HG03159 (cell line): ENCODE results near the gene USP32.
"Not testable (repeated sequence)": the region's sequence is repeated elsewhere in the genome, so short reads cannot be mapped to it uniquely, and the experiment has no call there.

Experiments
- ATAC-seq: cut with Tn5 transposase; IDR thresholded peaks from one replicate; pipeline ENCODE4 v1.9.1; 2021; ENCODE audit warnings: mild to moderate bottlenecking, moderate library complexity; ENCODE audit not compliant: unreplicated experiment

Gene USP32

DNA sequence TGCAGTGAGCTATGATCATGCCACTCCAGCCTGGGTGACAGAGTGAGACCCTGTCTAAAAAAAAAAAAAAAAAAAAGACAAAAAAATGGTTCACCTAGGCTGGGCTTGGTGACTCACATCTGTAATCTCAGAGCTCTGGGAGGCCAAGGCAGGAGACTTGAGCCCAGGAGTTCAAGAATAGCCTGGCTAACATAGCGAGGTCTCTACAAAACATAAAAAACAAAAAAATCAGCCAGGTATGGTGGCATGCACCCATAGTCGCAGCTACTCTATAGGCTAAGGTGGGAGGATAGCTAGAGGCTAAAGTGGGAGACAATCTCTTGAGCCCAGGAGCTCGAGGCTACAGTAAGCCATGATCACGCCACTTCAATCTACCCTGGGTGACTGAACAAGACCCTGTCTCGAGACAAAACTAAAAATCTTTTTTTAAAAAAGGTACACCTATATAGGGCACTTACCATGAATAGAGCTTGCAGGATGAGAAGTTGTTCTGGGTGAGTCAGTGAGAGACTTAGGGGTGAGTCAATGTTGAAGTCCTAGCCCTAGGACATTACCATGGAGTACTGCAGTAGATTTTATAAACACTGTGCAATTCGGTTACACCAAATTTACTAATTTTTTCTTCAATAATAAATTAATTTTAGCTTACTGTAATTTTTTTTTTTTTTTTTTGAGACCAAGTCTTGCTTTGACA is 19.0 kb downstream of the USP32 start:
- ATAC-seq = no peak

DNA sequence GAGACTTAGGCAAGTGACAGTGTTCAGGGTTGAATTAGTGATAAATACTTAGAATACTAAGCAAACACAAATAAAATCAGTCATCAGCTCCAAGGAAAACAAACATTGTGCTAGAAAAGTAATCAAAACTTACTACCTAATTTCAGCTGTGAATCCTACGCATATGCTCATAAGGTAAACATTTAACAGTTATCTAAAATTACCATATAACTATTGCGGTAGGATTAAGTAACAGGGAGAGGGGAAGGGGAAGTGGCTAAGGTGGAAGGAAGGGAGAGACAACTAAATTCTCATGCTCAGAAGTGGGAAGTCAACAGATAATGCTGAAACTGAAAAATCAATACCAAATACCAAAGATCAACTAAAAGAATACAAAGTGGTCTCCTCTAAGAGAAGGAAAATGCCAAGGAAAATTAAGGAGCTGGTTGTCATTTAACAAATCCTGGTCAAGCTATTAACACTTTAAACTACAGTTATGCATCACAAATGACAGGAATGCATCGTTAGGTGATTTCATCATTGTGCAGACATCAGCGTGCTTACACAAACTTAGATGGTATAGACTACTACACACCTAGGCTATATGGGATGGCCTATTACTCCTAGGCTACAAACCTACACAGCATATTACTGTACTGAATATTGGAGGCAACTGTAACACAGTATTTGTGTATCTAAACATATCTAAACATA is 20.0 kb downstream of the USP32 start:
- ATAC-seq = no peak

GRCh38 chr17:60371416-60371815 is 20.5 kb downstream of the USP32 start:
- ATAC-seq = no peak

GRCh38 chr17:60369727-60370126 is 22.2 kb downstream of the USP32 start:
- ATAC-seq = no peak

DNA sequence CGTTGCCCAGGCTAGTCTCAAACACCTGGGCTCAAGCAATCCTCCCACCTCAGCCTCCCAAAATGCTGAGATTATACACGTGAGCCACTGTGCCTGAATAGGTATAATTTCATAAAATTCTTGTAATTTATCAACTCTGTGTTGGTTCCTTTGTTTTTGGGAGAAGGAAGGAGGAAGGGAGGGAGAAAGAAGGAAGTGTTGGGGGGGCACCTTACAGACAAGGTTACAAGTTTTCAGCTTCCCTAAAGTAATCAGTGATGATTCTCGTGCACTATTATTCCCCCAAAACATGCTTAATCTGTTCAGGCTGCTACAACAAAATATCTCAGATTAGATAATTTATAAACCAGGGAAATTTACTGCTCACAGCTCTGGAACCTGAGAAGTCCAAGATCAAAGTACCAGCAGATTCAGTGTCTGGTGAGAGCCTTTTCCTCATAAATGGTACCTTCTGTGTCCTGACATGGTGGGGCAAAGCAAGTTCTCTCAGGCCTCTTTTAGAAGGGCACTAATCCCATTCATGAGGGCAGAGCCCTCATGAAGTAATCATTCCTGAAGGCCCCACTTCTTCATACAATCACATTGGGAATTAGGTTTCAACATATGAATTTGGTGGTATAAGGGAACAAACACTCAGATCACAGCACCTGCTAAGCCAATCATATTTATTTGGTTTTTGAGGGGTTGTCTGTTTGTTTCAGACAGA is 28.1 kb downstream of the USP32 start:
- no peak for ATAC-seq

DNA sequence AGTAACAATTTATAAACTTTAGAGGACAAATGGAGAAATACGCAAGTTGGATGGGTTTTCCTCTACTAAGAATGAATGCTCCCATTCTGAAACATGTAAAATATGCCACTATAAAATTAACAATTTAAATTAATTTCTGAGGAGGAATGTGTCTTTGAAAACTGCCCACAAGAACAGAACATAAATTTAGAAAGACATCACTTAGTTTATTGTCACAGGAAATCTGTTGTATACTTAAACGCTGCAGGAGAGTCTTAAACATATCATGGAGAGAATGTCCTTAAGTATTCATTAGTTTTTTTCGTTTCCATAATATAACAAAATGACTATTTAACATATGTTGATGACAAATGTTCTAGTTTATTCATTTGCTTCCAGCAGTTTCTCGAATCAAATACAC is 29.6 kb downstream of the USP32 start:
- ATAC-seq = no peak

GRCh38 chr17:60361889-60362288 is 30.0 kb downstream of the USP32 start:
- no peak for ATAC-seq

DNA sequence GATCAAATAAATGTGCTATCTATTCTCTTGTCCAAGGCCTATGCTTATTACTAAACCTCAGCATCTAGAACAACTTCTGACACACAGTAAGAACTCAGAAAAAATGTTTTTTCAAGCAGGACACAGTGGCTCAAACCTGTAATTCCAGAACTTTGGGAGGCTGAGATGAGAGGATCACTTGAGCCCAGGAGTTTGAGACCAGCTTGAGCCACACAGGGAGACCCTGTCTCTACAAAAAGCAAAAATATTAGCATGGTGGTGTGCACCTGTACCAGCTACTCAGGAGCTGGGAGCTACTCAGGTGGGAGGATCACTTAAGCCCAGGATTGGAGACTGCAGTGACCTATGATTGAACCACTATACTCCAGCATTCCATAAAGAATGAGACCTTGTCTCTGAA is 32.5 kb downstream of the USP32 start:
- ATAC-seq = no peak

GRCh38 chr17:60358606-60359225 is 33.2 kb downstream of the USP32 start:
- ATAC-seq = no peak

GRCh38 chr17:60356940-60357339 is 35.0 kb downstream of the USP32 start:
- ATAC-seq = no peak

- ATAC-seq = no peak
Observed at GRCh38 chr17:60355663-60356594, 36.0 kb downstream of the USP32 start.

DNA sequence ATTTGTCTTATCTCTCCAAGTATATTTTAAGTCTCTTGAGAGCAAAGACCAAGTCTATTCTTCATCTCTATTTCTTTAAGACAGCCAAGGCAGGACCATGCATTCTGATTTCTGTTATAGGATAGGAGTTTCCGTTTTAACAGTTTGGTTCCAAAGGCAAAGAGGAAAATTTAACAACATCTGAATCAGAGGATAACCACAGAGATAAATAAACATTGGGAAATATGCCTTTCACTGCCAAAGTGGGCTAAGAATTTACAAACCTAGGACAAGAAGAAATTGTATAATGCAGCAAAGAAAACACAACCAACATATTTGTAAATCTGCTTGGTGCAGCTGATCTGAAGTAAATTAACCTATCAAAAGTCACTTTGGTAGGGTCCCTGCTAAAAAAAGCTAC is 37.7 kb downstream of the USP32 start:
- no peak for ATAC-seq

GRCh38 chr17:60353773-60354172 is 38.2 kb downstream of the USP32 start:
- ATAC-seq = no peak

GRCh38 chr17:60352569-60352968 is 39.4 kb downstream of the USP32 start:
- no peak for ATAC-seq

GRCh38 chr17:60352071-60352470 is 39.9 kb downstream of the USP32 start:
- ATAC-seq = no peak

- no peak for ATAC-seq
Observed at GRCh38 chr17:60351012-60351695, 40.8 kb downstream of the USP32 start.

- no peak for ATAC-seq
Observed at GRCh38 chr17:60348616-60349015, 43.3 kb downstream of the USP32 start.

- no peak for ATAC-seq
Observed at GRCh38 chr17:60345233-60345632, 46.7 kb downstream of the USP32 start.

DNA sequence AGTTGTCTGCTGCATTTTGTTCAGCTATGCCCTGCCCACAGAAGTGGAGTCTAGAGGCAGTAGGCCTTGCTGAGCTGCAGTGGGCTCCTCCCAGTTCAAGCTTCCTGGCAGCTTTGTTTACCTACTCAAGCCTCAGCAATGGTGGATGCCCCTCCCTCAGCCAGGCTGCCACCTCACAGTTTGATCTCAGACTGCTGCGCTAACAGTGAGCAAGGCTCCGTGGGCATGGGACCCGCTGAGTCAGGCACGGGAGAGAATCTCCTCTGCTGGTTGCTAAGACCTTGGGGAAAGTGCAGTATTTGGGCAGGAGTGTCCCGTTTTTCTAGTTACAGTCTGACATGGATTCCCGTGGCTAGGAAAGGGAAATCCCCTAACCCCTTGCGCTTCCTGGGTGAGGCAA is 49.4 kb downstream of the USP32 start:
- not testable (repeated sequence) for ATAC-seq

DNA sequence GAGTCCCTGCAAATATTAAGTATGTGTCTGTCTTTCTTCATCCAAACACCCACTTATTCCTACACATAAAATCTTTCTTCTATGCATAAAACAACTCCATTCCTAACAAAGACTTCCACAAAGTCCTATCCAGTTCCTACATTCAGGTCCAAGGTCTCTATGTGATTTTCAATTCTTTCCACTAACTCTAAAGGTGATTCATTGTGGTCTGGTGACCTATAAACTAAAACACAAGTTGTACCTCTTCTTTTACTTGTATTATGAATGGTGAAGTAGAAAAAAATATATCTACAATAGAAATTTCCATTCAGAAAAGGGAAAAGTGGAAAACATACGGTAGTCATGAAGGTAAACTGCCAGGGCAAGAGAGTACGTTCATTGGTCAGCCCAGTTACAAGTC is 56.6 kb downstream of the USP32 start:
- ATAC-seq = no peak
